HepG2 (cell line): ENCODE results near the gene SNAPC3. TPM values are rescaled to one million over a fixed set of nuclear protein-coding genes. Genes with fewer than 3 reads are reported as not detected.

Experiments used
- ATAC-seq: fragments of 200-7000 bp; cut with Tn5 transposase; 3 replicates; pipeline ENCODE4 v1.9.1; 2020; ENCODE audit warnings: mild to moderate bottlenecking, moderate library complexity
- BruUV-seq: library from RNA; stranded (reverse); fragments of 400-500 nt; replicated peaks from 2 replicates; lab custom pipeline; 2021; lab: Mats Ljungman, UMichigan
- CTCF ChIA-PET: fragments of 300-600 bp; formaldehyde crosslinking; extraction: SDS; loops from one replicate; lab custom pipeline; 2021; ENCODE audit warnings: low total read pairs, inconsistent platforms, low intra/inter-chr PET ratio; lab: Yijun Ruan, JAX
- POLR2A ChIA-PET: fragments of 350-600 bp; sonication (Branson Sonifier 250); formaldehyde crosslinking; loops from one replicate; lab custom pipeline; 2020; ENCODE audit warnings: antibody characterized with exemption, inconsistent platforms; lab: Yijun Ruan, JAX
- DNase-seq: peaks from one replicate; pipeline ENCODE4 v3.0.0-alpha.2; 2015; ENCODE audit warnings: low spot score
- FAIRE-seq: peaks from 3 replicates; lab custom pipeline; 2011; peaks lifted over from hg19 to GRCh38; lab: Jason Lieb, UNC
- H2AFZ ChIP-seq: one replicate; pipeline ENCODE4 v1.6.1; 2011; ENCODE audit warnings: low read length, inconsistent platforms
- H3K27ac ChIP-seq: fragments of 300-600 bp; 3 replicates; pipeline ENCODE4 v1.8.0; 2011; ENCODE audit warnings: mixed run types, mild to moderate bottlenecking, mixed read lengths, low read length, inconsistent platforms; ENCODE audit not compliant: insufficient read depth; ENCODE audit errors: extremely low read length
- H3K27me3 ChIP-seq, 2 experiments: fragments of 200-600 bp in 1 of 2; 2 replicates in 1 of 2; 3 replicates in 1 of 2; pipeline versions ENCODE4 v1.6.0 to v1.8.0; 2011; ENCODE audit warnings: low read length in 2 of 2, mild to moderate bottlenecking in 2 of 2, moderate library complexity in 2 of 2, inconsistent platforms in 1 of 2; ENCODE audit not compliant: insufficient read depth in 2 of 2, control insufficient read depth in 1 of 2
- H3K36me3 ChIP-seq, 2 experiments: fragments of 200-600 bp in 1 of 2; replicated peaks in 1 of 2; 2 replicates in 1 of 2; 3 replicates in 1 of 2; pipeline versions ENCODE4 v1.5.1 to v1.8.0; 2011; ENCODE audit warnings: low read length in 2 of 2, inconsistent platforms in 1 of 2; ENCODE audit not compliant: insufficient read depth in 2 of 2, control insufficient read depth in 1 of 2
- H3K4me1 ChIP-seq: 2 replicates; pipeline ENCODE4 v1.5.1; 2012; ENCODE audit warnings: low read length, inconsistent platforms; ENCODE audit not compliant: insufficient read depth
- H3K4me2 ChIP-seq: 2 replicates; pipeline ENCODE4 v1.6.0; 2011; ENCODE audit warnings: low read depth, low read length, inconsistent platforms
- H3K4me3 ChIP-seq, 3 experiments: fragments of 200-600 bp in 1 of 3; sonication (generic), shearing (Covaris generic) in 1 of 3; replicated peaks in 1 of 3; 2 replicates each; pipeline ENCODE4 v1.5.1; 2011 to 2016; ENCODE audit warnings: low read length in 3 of 3, inconsistent platforms in 2 of 3, low read depth in 2 of 3, mild to moderate bottlenecking in 2 of 3, control low read depth in 1 of 3, mixed read lengths in 1 of 3; ENCODE audit not compliant: insufficient read depth in 1 of 3
- H3K79me2 ChIP-seq: one replicate; pipeline ENCODE4 v1.6.1; 2011; ENCODE audit warnings: low read length, inconsistent platforms; ENCODE audit not compliant: insufficient read depth
- H3K9ac ChIP-seq: 2 replicates; pipeline ENCODE4 v1.6.0; 2011; ENCODE audit warnings: mild to moderate bottlenecking, low read depth, low read length, inconsistent platforms; ENCODE audit not compliant: insufficient read depth
- H3K9me3 ChIP-seq: 2 replicates; pipeline ENCODE4 v1.5.1; 2012; ENCODE audit warnings: mild to moderate bottlenecking, low read length
- H4K20me1 ChIP-seq: 2 replicates; pipeline ENCODE4 v1.6.0; 2011; ENCODE audit warnings: inconsistent platforms, mild to moderate bottlenecking, low read length, moderate library complexity; ENCODE audit not compliant: insufficient read depth
- ATF1 ChIP-seq: IDR thresholded peaks from 2 replicates; pipeline ENCODE4 v1.6.1; 2016; ENCODE audit warnings: mild to moderate bottlenecking, control low read depth
- CBX1 ChIP-seq: IDR thresholded peaks from one replicate; pipeline ENCODE4 v1.6.1; 2016; ENCODE audit warnings: antibody characterized with exemption, low read depth
- E2F5 ChIP-seq: sonication (generic); formaldehyde crosslinking; conservative IDR thresholded peaks from 2 replicates; pipeline ENCODE4 v1.4.0; 2020; ENCODE audit warnings: missing genetic modification reagents
- IRF1 ChIP-seq: sonication (generic); formaldehyde crosslinking; IDR thresholded peaks from 2 replicates; pipeline ENCODE4 v1.4.0; 2020; ENCODE audit warnings: low read depth, mild to moderate bottlenecking, missing genetic modification reagents
- JUNB ChIP-seq: sonication (generic); formaldehyde crosslinking; IDR thresholded peaks from 2 replicates; pipeline ENCODE4 v1.8.0; 2022; ENCODE audit warnings: missing genetic modification reagents, mild to moderate bottlenecking, borderline replicate concordance
- MAFG ChIP-seq: sonication (generic); formaldehyde crosslinking; IDR thresholded peaks from 2 replicates; pipeline ENCODE4 v1.5.1; 2020; ENCODE audit warnings: mild to moderate bottlenecking, missing genetic modification reagents
- MATR3 ChIP-seq: sonication (generic); formaldehyde crosslinking; IDR thresholded peaks from 2 replicates; pipeline ENCODE4 v1.4.0; 2020; ENCODE audit warnings: missing genetic modification reagents
- MLLT10 ChIP-seq: sonication (generic); formaldehyde crosslinking; IDR thresholded peaks from 2 replicates; pipeline ENCODE4 v1.4.0; 2020; ENCODE audit warnings: missing genetic modification reagents
- NR2F1 ChIP-seq, 2 experiments: fragments of 450-650 bp in 1 of 2; formaldehyde crosslinking in 1 of 2; IDR thresholded peaks; 2 replicates each; pipeline versions ENCODE4 v1.5.0 to v1.6.1; 2016 to 2020; ENCODE audit warnings: mild to moderate bottlenecking in 1 of 2, missing compliant biosample characterization in 1 of 2, missing genetic modification reagents in 1 of 2, moderate library complexity in 1 of 2
- PRDM15 ChIP-seq: sonication (generic); formaldehyde crosslinking; IDR thresholded peaks from 2 replicates; pipeline ENCODE4 v1.4.0; 2020; ENCODE audit warnings: missing genetic modification reagents
- SALL1 ChIP-seq: sonication (generic); formaldehyde crosslinking; IDR thresholded peaks from 2 replicates; pipeline ENCODE4 v1.8.0; 2022; ENCODE audit warnings: mild to moderate bottlenecking, missing genetic modification reagents
- ZBTB10 ChIP-seq: sonication (generic); formaldehyde crosslinking; IDR thresholded peaks from 2 replicates; pipeline ENCODE4 v1.4.0; 2020; ENCODE audit warnings: missing genetic modification reagents, borderline replicate concordance
- ZNF331 ChIP-seq: sonication (generic); formaldehyde crosslinking; IDR thresholded peaks from 2 replicates; pipeline ENCODE4 v1.4.0; 2020; ENCODE audit warnings: missing genetic modification reagents
- ZNF564 ChIP-seq: sonication (generic); formaldehyde crosslinking; IDR thresholded peaks from 2 replicates; pipeline ENCODE4 v1.8.1; 2023; ENCODE audit warnings: mild to moderate bottlenecking, missing genetic modification reagents
- ZNF800 ChIP-seq: sonication (generic); formaldehyde crosslinking; IDR thresholded peaks from 2 replicates; pipeline ENCODE4 v1.4.0; 2020; ENCODE audit warnings: missing genetic modification reagents
- ZNF850 ChIP-seq: sonication (generic); formaldehyde crosslinking; conservative IDR thresholded peaks from 2 replicates; pipeline ENCODE4 v1.9.0; 2021; ENCODE audit warnings: mild to moderate bottlenecking, missing genetic modification reagents
- WGBS: methylation state at CpG from one replicate; pipeline ENCODE4 v1.1.6; 2017; ENCODE audit warnings: low lambda C conversion rate; 5-methylcytosine and 5-hydroxymethylcytosine counted together
- in situ Hi-C: cut with HindIII; loops from 2 replicates; pipeline ENCODE4 v1.10.0; 2017; ENCODE audit warnings: low pct_unique_long_range_greater_than_20kb; ENCODE audit not compliant: extremely low pct_ligation_motif_present
- intact Hi-C: fragments of 100-400 bp; cut with micrococcal nuclease; formaldehyde crosslinking; loops from one replicate; pipeline ENCODE4 v1.10.0; 2022; ENCODE audit not compliant: unreplicated experiment
- polyA plus RNA-seq, 8 experiments: library from polyadenylated mRNA; depleted of rRNA in 3 of 8; stranded (reverse) in 7 of 8; unstranded in 1 of 8; fragments of >200 nt; fragmentation: Illumina TruSeq in 4 of 8; extraction: Trizol in 4 of 8; gene quantifications; 2 replicates each; pipeline versions ENCODE4 v1.2.1 to v1.2.3, GENCODE V29; 2011 to 2016; ENCODE audit warnings: low read depth in 4 of 8, missing spikeins in 1 of 8, mixed read lengths in 1 of 8; ENCODE audit not compliant: insufficient read depth in 1 of 8
- total RNA-seq, 5 experiments: library from RNA; depleted of rRNA; stranded (reverse); fragments of >200 nt; fragmentation: Illumina TruSeq; extraction: Trizol; gene quantifications; 2 replicates each; pipeline ENCODE4 v1.2.3, GENCODE V29; 2016; ENCODE audit warnings: low read depth in 1 of 5

SNAPC3 gene
- total and polyA plus RNA-seq, 2 of the 13 experiments (the other 11 are each of a cell fraction or from before 2014, with no cell fraction given): 25.6 to 26.0 TPM

- no peak overlapping the region for H2AFZ ChIP-seq
- no peak overlapping the region for H3K27ac ChIP-seq
- peaks cover 16 to 70% of the 10 kb centered on the region in 2 experiments for H3K36me3 ChIP-seq
- CTCF ChIA-PET: no interaction called here
- H3K4me3 ChIP-seq: no peak overlapping the region
- POLR2A ChIA-PET: no interaction called here
- H3K4me2 ChIP-seq: no peak overlapping the region
- H3K79me2 ChIP-seq: peaks cover 11% of the 10 kb centered on the region
- H4K20me1 ChIP-seq: 0 out of 2 replicates have a peak, but pooled peaks cover 3% of the 10 kb centered on the region
- no peaks in the 10 kb centered on the region for H3K9me3 ChIP-seq
- H3K9ac ChIP-seq: no peak overlapping the region
- ATAC-seq: no peak
- no peaks in the 10 kb centered on the region for H3K27me3 ChIP-seq
- no peak for DNase-seq
- intact Hi-C loops (no loop called here), in situ Hi-C loops (no loop called here)
- no TSS peak for BruUV-seq
- H3K4me1 ChIP-seq: no peaks in the 10 kb centered on the region
- no peak for TF ChIP-seq E2F5 (CRISPR knock-in tag)
- no peak for TF ChIP-seq PRDM15 (CRISPR knock-in tag)
- no peak for TF ChIP-seq NR2F1 (CRISPR knock-in tag; IDR thresholded peaks at IDR 0.05)
- TF ChIP-seq MATR3 (CRISPR knock-in tag): no peak
- no peak for TF ChIP-seq JUNB (CRISPR knock-in tag)
- TF ChIP-seq ZBTB10 (CRISPR knock-in tag): no peak
- TF ChIP-seq CBX1: no peak
- no peak for TF ChIP-seq IRF1 (CRISPR knock-in tag)
- TF ChIP-seq ZNF850 (CRISPR knock-in tag): no peak
- TF ChIP-seq MLLT10 (CRISPR knock-in tag): no peak
- no peak for TF ChIP-seq ZNF331 (CRISPR knock-in tag)
- no peak for TF ChIP-seq ZNF564 (CRISPR knock-in tag)
- no peak for TF ChIP-seq MAFG (CRISPR knock-in tag)
- no peak for TF ChIP-seq ATF1 (CRISPR knock-in tag)
- no peak for TF ChIP-seq SALL1 (CRISPR knock-in tag)
- TF ChIP-seq ZNF800 (CRISPR knock-in tag): no peak
- WGBS: 97% methylated on average over 3 of the region's 3 CpGs
- FAIRE-seq: no peak
Observed at GRCh38 chr9:15444141-15444540, 21.5 kb downstream of the SNAPC3 start.
